Body of pancreas (tissue), 4 donors: ENCODE measurements around the gene LRIF1.

Experiments
- POLR2A ChIP-seq, 3 donors: fragments of 450-650 bp; IDR thresholded peaks; one replicate each; pipeline ENCODE4 v1.6.1; 2016; ENCODE audit warnings: antibody characterized with exemption in 3 of 3, mild to moderate bottlenecking in 2 of 3
- TF ChIP-seq, protein P1 (sequence below), 7 experiments: fragments of 450-650 bp in 4 of 7; fragments of 200-600 bp in 3 of 7; sonication (generic) in 3 of 7; IDR thresholded peaks; one replicate each; pipeline ENCODE4 v1.5.1; 2016 to 2019; ENCODE audit warnings: antibody characterized with exemption in 7 of 7

DNA sequence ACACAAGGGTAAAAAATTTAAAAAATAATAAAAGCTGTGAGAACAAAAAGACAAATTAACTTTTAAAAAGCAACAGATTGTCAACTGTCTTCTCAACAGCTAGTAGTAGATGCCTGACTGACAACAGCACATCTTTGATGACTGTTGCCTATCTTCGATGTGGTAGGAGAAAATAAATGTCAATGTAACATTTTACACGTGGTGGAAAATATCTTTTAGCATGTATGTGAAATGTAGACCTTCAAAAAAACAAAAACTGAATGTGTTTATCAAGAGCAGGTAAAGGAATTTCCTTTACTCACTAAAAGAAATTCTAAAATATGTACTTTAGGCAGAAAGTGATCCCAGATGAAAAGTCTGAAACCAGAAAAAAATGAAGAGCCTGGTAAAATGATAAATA is 47.9 kb downstream of the LRIF1 start:
- TF ChIP-seq, protein P1, sequence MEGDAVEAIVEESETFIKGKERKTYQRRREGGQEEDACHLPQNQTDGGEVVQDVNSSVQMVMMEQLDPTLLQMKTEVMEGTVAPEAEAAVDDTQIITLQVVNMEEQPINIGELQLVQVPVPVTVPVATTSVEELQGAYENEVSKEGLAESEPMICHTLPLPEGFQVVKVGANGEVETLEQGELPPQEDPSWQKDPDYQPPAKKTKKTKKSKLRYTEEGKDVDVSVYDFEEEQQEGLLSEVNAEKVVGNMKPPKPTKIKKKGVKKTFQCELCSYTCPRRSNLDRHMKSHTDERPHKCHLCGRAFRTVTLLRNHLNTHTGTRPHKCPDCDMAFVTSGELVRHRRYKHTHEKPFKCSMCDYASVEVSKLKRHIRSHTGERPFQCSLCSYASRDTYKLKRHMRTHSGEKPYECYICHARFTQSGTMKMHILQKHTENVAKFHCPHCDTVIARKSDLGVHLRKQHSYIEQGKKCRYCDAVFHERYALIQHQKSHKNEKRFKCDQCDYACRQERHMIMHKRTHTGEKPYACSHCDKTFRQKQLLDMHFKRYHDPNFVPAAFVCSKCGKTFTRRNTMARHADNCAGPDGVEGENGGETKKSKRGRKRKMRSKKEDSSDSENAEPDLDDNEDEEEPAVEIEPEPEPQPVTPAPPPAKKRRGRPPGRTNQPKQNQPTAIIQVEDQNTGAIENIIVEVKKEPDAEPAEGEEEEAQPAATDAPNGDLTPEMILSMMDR (IDR thresholded peaks at IDR 0.05) = no peak
- no peak for TF ChIP-seq POLR2A (IDR thresholded peaks at IDR 0.05)
